ENCODE measurements around the gene DELE1. TPM values are rescaled to one million over a fixed set of nuclear protein-coding genes. Genes with fewer than 3 reads are reported as not detected.
"Not testable (repeated sequence)": the region's sequence is repeated elsewhere in the genome, so short reads cannot be mapped to it uniquely, and the experiment has no call there.

DELE1 gene
- total RNA-seq, 1 experiment from 2014 or later, result 67.1 TPM

- no peak for DNase-seq (ENCODE audit: low read depth, low spot score)
- in situ Hi-C loops (cut with HindIII; ENCODE audit: low pct_unique_long_range_greater_than_20kb, low sequenced_read_pairs), result no loop called here
These were observed 41.0 kb upstream of the DELE1 start for GRCh38 chr5:141882594-141883183.

DNA sequence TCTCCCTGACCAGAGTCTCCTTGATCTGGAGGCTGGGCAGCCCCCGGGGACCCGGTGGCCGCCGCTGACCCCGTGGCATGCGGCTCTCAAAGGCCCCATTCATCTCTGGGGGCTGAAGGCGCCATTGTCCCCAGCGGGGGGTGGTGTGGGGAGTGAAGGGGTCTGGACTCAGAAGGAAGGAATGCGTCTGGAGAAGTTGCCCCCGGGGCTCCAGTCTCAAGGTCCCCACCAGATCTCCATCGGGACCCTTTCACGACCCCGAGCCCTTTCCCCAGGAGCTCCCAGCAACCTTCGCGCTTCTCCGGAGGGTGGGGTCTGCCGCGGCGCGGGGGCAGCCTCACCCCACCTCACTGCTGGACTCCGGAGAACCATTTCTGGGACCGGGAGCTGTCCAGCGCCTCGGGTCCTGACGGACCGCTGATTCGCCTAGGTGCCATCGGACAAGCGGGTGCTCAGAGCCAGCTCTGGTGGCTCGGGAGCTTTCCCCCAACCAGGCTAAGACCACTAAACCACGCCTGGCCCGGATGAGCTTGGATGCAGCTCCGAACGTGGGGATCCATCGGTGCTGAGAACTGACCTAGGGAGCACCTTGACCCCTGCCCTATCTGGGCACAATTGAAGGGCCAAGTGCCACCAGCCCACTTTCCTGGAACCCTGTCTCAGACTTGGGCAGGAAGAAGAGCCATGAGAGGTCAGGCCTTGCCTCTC, 40.3 kb upstream of the DELE1 start:
- DNase-seq (ENCODE audit: low read depth, low spot score), result peak; percentile 39
- in situ Hi-C loops (cut with HindIII; ENCODE audit: low pct_unique_long_range_greater_than_20kb, low sequenced_read_pairs), result no loop called here

GRCh38 chr5:141883892-141884318, 39.8 kb upstream of the DELE1 start:
- no peak for DNase-seq (ENCODE audit: low read depth, low spot score)
- in situ Hi-C loops (cut with HindIII; ENCODE audit: low pct_unique_long_range_greater_than_20kb, low sequenced_read_pairs), result no loop called here

- in situ Hi-C loops (cut with HindIII; ENCODE audit: low pct_unique_long_range_greater_than_20kb, low sequenced_read_pairs), result no loop called here
- DNase-seq (ENCODE audit: low read depth, low spot score), result peak; percentile 43
These were observed 34.3 kb upstream of the DELE1 start for GRCh38 chr5:141889282-141889871.

DNA sequence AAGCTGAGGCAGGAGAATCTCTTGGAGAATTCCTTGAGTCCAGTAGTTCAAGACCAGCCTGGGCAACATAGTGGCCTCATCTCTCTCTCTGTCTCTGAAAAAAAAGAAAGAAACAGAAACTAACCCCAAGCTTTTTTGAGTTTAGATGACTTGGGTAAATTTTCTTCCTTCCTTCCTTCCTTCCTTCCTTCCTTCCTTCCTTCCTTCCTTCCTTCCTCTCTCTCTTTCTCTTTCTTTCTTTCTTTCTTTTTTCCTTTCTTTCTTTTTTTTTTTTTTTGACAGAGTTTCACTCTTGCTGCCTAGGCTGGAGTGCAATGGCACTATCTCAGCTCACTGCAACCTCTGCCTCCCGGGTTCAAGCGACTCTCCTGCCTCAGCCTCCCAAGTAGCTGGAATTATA, 33.2 kb upstream of the DELE1 start:
- DNase-seq (ENCODE audit: low read depth, low spot score); in situ Hi-C loops (cut with HindIII; ENCODE audit: low pct_unique_long_range_greater_than_20kb, low sequenced_read_pairs): not testable (repeated sequence)

DNA sequence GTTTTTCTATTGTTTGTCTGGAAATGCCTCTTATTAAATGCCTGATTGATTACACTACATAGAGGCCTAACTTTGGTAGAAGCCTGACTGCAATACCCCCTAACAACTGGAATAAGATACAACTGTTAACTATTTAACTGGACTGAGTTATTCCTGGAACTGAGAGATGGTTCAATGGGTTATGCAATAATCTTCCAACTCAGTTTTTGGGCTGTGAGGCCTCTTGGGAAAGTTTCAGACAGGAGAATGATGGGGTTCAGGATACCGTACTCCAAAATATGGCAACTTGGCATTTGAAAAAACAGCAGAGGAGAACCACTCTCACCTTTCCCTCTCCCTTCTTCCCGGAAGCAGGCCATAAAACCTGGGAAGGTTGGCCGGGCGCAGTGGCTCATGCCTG, 26.2 kb upstream of the DELE1 start:
- in situ Hi-C loops (cut with HindIII; ENCODE audit: low pct_unique_long_range_greater_than_20kb, low sequenced_read_pairs), result no loop called here

GRCh38 chr5:141898448-141899049, 25.1 kb upstream of the DELE1 start:
- no peak for DNase-seq (ENCODE audit: low read depth, low spot score)
- in situ Hi-C loops (cut with HindIII; ENCODE audit: low pct_unique_long_range_greater_than_20kb, low sequenced_read_pairs), result no loop called here

More for the DNA sequence above, 26.2 kb upstream of the DELE1 start:
- DNase-seq (ENCODE audit: low read depth, low spot score), result no peak

- DNase-seq (ENCODE audit: low read depth, low spot score), result no peak
- in situ Hi-C loops (cut with HindIII; ENCODE audit: low pct_unique_long_range_greater_than_20kb, low sequenced_read_pairs), result no loop called here
These were observed 21.5 kb upstream of the DELE1 start for GRCh38 chr5:141902015-141902814.

DNA sequence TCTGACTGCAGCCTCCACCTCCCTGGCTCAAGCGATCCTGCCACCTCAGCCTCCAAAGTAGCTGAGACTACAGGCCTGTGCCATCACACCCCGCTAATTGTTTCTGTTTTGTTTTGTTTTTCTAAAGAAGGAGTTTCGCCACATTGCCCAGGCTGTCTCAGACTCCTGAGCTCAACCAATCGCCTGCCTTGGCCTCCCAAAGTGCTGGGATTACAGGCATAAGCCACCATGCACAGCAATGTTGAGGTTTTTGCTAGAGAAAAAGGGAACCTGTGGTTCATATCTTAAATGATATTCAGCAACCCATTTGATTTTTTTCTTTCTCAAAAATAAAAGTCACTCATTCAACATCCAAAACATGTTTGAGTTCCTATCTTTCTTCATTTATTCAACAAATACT, 20.4 kb upstream of the DELE1 start:
- DNase-seq (ENCODE audit: low read depth, low spot score), result no peak
- in situ Hi-C loops (cut with HindIII; ENCODE audit: low pct_unique_long_range_greater_than_20kb, low sequenced_read_pairs), result no loop called here

DNA sequence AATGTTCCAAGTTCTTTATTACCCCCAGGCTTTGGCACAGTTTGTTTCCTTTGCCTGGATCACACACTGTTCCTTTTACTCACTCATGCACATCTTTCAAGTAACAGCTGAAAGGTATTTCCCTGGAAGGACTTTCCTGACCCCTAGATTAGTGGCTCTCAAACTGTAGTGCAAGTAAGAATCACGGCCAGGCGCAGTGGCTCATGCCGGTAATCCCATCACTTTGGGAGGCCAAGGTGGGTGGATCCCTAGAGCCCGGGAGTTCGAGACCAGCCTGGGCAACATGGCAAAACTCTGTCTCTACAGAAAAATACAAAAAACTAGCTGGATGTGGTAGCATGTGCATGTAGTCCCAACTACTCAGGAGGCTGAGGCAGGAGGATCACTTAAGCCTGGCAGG, 19.1 kb upstream of the DELE1 start:
- no peak for DNase-seq (ENCODE audit: low read depth, low spot score)

DNA sequence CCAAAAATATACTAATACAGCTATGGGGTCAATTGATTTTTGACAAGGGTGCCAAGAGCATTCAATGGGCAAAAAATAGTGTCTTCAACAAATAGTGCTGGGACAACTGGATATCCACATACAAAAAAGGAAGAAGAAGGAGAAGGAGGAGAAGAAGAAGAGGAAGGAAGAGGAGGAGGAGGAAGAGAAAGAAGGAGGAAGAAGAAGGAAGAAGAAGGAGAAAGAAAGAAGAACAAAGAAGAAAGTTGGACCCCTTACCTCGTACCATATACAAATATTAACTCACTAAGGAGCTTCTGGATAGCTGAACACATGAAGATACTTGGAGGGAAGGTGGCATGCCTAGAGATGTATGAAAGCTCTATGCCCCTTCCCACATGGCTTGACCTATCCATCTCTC, 17.2 kb upstream of the DELE1 start:
- in situ Hi-C loops (cut with HindIII; ENCODE audit: low pct_unique_long_range_greater_than_20kb, low sequenced_read_pairs), result no loop called here
- no peak for DNase-seq (ENCODE audit: low read depth, low spot score)

More for the DNA sequence above, 19.1 kb upstream of the DELE1 start:
- in situ Hi-C loops (cut with HindIII; ENCODE audit: low pct_unique_long_range_greater_than_20kb, low sequenced_read_pairs), result no loop called here

DNA sequence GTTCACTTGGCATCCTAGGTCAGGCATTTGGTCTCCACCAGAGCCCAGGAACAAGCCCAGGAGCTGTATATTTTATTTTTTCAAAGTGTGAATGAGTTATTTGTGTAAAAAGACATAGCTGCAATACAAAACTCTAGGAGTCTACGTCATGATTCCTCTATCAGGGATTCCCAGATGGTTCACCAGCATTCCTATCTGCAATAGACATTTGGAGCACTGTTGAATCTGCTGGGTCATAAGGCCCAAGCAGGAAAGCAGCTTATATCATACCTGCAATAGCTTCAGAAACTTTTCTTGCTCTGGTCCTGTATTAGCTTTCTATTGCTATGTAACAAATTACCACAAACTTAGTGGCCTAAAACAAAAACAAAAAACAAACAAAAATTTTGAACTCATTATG, 16.7 kb upstream of the DELE1 start:
- in situ Hi-C loops (cut with HindIII; ENCODE audit: low pct_unique_long_range_greater_than_20kb, low sequenced_read_pairs), result no loop called here
- DNase-seq (ENCODE audit: low read depth, low spot score), result no peak

GRCh38 chr5:141908796-141909195, 14.9 kb upstream of the DELE1 start:
- in situ Hi-C loops (cut with HindIII; ENCODE audit: low pct_unique_long_range_greater_than_20kb, low sequenced_read_pairs), result no loop called here
- no peak for DNase-seq (ENCODE audit: low read depth, low spot score)

GRCh38 chr5:141909212-141909611, 14.5 kb upstream of the DELE1 start:
- no peak for DNase-seq (ENCODE audit: low read depth, low spot score)
- in situ Hi-C loops (cut with HindIII; ENCODE audit: low pct_unique_long_range_greater_than_20kb, low sequenced_read_pairs), result no loop called here

GRCh38 chr5:141910271-141910673, 13.4 kb upstream of the DELE1 start:
- in situ Hi-C loops (cut with HindIII; ENCODE audit: low pct_unique_long_range_greater_than_20kb, low sequenced_read_pairs), result no loop called here
- DNase-seq (ENCODE audit: low read depth, low spot score), result no peak

DNA sequence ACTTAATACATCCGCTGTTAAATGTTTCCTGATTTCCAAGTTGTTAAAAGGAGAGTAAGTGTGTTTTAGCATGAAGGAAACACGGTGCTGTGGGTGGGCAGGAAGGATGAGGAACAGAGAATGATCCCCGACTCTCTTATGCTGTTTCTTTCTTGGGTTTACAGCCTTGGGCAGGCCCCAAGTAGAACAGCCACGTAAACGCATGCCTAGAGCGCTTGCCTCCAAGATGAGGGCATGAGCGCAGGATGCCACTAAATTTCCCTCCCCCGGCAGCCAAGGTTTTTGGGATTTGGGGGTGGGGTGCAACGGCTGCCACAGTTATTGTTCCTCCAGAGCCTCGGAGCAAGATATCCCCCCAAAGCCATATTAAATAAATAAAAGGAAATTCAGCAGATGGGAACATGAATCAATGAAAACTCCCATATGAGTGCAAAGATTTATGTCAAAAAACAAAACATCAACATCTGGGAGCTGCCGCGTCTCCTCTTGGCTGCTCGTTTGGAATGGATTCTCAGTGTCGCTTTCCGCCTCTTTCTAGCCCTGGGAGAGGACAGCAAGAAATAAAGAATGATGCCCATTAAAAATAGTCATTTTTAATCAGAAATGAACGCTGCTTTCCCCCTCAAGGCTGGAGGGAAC, 10.0 kb upstream of the DELE1 start:
- in situ Hi-C loops (cut with HindIII; ENCODE audit: low pct_unique_long_range_greater_than_20kb, low sequenced_read_pairs), result no loop called here
- DNase-seq (ENCODE audit: low read depth, low spot score), result no peak

GRCh38 chr5:141914199-141914743, 9.4 kb upstream of the DELE1 start:
- in situ Hi-C loops (cut with HindIII; ENCODE audit: low pct_unique_long_range_greater_than_20kb, low sequenced_read_pairs), result no loop called here
- DNase-seq (ENCODE audit: low read depth, low spot score), result no peak

All from SK-MEL-5 (cell line).